ENCODE data around the gene FCHSD1.

FCHSD1 gene

DNA sequence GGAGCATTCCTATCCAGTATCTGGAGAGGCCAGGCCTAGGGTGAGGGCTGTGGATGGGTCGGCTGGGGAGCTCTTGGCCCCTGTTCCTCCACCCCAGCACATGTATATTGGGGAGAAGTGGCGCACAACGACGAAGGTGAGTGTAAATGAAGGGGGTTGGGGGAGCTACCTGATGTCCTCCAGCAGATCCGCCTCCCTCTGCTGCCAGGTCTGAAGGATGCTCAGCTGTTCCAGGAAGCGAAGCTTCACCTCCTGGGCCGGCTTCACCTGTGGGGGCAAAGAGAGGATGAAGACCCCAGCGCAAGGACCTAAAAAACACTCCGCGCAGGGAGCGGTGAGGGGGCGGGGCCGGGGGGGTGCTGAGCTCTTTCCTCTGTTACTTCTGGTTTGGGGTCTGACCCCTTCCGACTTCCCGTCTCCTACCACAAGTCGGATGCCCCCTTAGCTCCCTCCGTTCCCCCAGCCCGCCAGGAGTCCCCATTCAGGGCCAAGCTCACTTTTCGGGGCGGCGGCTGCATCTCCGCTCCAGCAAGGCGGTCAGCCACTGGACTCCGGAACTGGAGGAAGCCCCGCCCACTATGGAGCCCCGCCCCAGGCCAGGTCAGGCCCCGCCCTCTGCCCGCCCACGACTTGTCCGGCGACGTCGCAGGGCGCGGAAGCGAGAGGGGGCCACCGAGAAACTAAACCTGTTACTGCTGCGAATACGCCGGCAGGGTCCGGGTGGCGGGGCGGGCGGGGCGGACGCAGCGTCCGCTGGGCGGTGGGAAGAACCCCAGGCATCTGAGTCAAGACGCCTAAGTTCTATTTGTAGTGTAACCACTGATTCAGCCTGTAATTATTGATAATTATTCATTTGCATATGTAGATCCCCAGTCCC, at the start of gene FCHSD1:
Gene FCHSD1, minus strand, starts transcription at position 568 of the 877 bp plus-strand sequence. Its CDS starts 50 bp downstream, at position 518.
- H3K9me3 Mint-ChIP-seq: no peaks in the 10 kb centered on the region
- peak; percentile 88 for ATAC-seq
- peaks cover 4% of the 10 kb centered on the region for H3K36me3 Mint-ChIP-seq (ENCODE audit: low read depth)
- no peaks in the 10 kb centered on the region for H3K27me3 Mint-ChIP-seq
- peak within 1 kb of the TSS; percentile 92 for H3K4me3 Mint-ChIP-seq
- peaks cover 18% of the 10 kb centered on the region for H3K4me1 Mint-ChIP-seq
- peak within 1 kb of the TSS; percentile 88 for H3K27ac Mint-ChIP-seq
- DNase-seq: peak; percentile 88

DNA sequence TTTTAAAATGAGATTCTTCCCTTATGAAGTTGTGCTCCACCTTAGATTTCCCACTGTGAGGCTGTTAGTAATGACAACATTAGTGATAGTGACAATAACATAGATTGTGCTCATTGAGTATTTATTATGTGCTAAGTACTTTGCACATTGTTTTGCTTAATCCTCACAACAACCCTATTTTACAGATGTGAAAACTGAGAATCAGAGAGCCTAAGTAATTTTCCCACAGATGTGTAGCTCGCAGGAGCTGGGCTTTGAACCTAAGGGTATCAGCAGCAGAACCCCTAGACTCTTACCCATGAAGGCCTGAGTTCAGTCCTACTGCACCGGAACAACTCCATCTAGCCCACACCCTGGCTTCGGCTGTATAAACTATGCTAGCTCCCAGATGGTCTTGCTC, 46.4 kb upstream of the FCHSD1 start:
- no peak overlapping the region for H3K4me3 Mint-ChIP-seq
- H3K9me3 Mint-ChIP-seq: no peaks in the 10 kb centered on the region
- H3K27ac Mint-ChIP-seq: no peak overlapping the region
- DNase-seq (no peak), ATAC-seq (no peak)
- peaks cover 34% of the 10 kb centered on the region for H3K4me1 Mint-ChIP-seq
- H3K36me3 Mint-ChIP-seq (ENCODE audit: low read depth): no peaks in the 10 kb centered on the region
- peaks cover 33% of the 10 kb centered on the region for H3K27me3 Mint-ChIP-seq

DNA sequence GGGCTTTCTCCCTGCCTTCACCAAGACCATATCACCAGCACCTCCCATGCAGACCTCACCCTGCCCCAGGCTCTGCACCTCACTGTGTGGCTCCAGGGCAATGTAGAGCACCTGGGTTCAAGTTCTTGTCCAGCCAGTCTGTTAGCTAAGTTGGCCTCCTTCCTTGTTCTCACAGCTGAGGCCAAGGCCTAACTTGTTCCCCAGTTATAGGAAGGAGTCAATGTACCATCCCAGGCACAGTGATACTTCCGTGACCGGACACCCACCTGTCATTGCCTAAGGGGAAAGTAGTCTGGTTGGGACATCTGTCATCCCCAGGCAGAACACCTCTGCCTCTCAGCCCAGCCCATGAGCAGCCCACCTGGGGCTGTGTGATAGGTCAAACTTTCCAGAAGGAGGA, 45.2 kb upstream of the FCHSD1 start:
- no peak for DNase-seq

DNA sequence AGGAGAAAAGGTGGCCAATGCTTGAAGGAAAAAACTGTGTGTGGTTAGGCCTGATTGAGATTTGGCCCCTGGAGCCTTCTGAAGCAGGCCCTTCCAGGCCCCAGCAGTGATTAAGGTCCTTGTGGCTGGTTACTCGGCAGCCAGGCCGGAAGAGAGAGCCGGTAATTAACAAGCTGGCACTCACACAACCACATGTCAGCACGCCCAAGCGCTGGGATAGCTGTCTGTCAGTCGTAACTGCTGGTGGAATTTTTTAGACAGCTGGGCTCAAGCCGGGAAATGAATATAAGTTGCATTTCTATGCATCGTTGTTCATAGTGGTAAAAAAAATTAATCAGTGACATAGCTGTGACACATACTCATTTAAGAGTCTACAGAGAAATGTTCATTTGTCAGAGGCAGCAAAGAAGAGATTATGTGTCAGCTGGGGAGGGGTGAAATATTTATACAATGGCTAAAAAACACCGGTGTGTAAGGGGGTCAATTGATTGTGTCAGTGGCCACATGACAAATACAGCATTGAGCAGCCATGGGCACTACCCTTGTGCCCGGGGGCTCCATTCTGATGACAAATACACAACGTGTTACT, 44.5 kb upstream of the FCHSD1 start:
- no peak overlapping the region for H3K4me3 Mint-ChIP-seq
- H3K27ac Mint-ChIP-seq: no peak overlapping the region
- H3K36me3 Mint-ChIP-seq (ENCODE audit: low read depth): no peaks in the 10 kb centered on the region
- H3K4me1 Mint-ChIP-seq: peaks cover 25% of the 10 kb centered on the region
- H3K9me3 Mint-ChIP-seq: no peaks in the 10 kb centered on the region
- ATAC-seq (no peak), DNase-seq (no peak)
- peaks cover 21% of the 10 kb centered on the region for H3K27me3 Mint-ChIP-seq

More for the DNA sequence above, 45.2 kb upstream of the FCHSD1 start:
- Mint-ChIP-seq H3K4me3 (no peak overlapping the region), H3K27me3 (peaks cover 27% of the 10 kb centered on the region), H3K9me3 (no peaks in the 10 kb centered on the region), H3K36me3 (ENCODE audit: low read depth) (no peaks in the 10 kb centered on the region), H3K4me1 (peaks cover 32% of the 10 kb centered on the region), H3K27ac (no peak overlapping the region)
- ATAC-seq: no peak

DNA sequence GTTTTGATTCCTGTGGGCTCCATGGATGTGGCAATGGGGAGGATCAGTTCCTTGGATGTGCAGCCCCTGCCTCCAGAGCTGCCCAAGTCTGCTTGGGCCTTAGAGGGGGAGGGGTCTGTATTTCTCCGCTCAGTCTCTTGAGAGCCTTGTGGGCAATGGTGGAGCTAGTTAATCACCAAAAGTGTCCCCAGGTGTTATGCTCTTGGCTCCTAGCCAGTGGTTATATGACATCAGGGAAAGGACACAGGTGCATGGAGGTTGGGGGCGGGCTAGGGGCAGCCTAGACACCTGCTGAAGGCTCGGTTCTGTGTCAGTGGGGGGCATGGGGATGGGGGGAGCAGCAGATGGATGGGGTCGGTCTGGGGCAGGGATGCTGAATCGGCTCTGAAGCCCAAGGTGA, 43.3 kb upstream of the FCHSD1 start:
- H3K9me3 Mint-ChIP-seq: no peaks in the 10 kb centered on the region
- no peak overlapping the region for H3K27ac Mint-ChIP-seq
- H3K4me1 Mint-ChIP-seq: peaks cover 25% of the 10 kb centered on the region
- H3K36me3 Mint-ChIP-seq (ENCODE audit: low read depth): no peaks in the 10 kb centered on the region
- H3K4me3 Mint-ChIP-seq: no peak overlapping the region
- DNase-seq (no peak), ATAC-seq (no peak)
- H3K27me3 Mint-ChIP-seq: peaks cover 9% of the 10 kb centered on the region

DNA sequence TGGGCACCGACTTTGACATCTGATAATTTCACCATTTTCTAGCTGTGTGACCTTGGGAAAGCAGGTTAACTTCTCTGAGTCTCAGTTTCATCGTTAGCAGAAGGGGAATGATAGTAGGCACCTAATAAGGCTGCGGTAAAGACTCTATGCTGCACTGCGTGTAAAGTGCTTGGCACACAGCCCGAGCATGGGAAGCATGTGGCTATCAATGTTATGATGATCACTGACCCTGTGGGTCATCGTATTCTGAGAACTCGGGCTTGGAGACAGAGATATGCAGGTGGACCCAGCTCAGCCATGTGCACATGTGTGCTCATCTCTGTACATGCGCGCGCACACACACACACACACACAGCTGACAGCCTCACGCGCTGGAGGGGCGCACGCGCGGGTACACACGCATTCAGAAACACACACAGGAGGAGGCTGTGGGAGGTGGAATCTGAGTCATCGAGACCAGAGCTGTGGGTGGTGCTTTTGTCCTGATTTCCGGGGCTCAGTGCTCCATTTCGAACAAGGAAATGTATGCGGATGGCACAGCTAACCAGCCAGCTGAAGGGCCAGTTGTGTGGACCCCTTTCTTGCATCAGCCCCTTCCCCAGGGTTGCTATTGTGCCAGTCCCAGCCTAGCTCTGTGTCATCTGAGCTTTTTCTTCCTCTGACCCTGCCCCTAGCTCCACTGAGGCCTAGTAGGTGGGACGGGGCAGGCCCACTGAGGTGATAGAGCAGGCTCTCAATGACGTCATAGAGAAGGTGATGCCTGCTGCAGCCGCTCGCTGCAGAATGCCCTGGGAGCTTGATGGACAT, 41.9 kb upstream of the FCHSD1 start:
- peak overlapping the region; percentile 68 for H3K27ac Mint-ChIP-seq
- peaks cover 9% of the 10 kb centered on the region for H3K27me3 Mint-ChIP-seq
- DNase-seq (peak; percentile 71), ATAC-seq (peak; percentile 73)
- H3K4me3 Mint-ChIP-seq: peak overlapping the region; percentile 46
- H3K4me1 Mint-ChIP-seq: peaks cover 25% of the 10 kb centered on the region
- no peaks in the 10 kb centered on the region for H3K9me3 Mint-ChIP-seq
- no peaks in the 10 kb centered on the region for H3K36me3 Mint-ChIP-seq (ENCODE audit: low read depth)

DNA sequence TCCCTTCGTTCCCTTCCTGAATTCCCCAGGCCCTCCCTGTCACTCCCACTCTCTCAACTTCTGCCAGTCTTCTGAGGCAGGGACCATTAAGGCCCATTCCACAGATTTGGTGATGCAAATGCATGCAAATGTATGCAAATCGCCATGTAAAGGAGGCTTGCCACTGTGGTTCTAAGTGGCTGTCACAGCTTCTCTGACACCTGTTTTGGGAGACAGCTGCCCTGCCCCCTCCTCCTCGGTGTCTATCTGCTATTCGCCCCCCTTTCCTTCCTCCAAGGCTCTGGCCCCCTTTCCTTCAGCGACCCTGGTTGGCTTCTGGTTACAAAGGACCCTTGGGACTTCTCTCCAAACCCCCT, 41.3 kb upstream of the FCHSD1 start:
- Mint-ChIP-seq H3K4me3 (peak overlapping the region; percentile 55), H3K4me1 (peaks cover 25% of the 10 kb centered on the region), H3K9me3 (no peaks in the 10 kb centered on the region), H3K36me3 (ENCODE audit: low read depth) (no peaks in the 10 kb centered on the region), H3K27me3 (peaks cover 9% of the 10 kb centered on the region), H3K27ac (peak overlapping the region; percentile 25)
- ATAC-seq (no peak), DNase-seq (peak; percentile 13)

DNA sequence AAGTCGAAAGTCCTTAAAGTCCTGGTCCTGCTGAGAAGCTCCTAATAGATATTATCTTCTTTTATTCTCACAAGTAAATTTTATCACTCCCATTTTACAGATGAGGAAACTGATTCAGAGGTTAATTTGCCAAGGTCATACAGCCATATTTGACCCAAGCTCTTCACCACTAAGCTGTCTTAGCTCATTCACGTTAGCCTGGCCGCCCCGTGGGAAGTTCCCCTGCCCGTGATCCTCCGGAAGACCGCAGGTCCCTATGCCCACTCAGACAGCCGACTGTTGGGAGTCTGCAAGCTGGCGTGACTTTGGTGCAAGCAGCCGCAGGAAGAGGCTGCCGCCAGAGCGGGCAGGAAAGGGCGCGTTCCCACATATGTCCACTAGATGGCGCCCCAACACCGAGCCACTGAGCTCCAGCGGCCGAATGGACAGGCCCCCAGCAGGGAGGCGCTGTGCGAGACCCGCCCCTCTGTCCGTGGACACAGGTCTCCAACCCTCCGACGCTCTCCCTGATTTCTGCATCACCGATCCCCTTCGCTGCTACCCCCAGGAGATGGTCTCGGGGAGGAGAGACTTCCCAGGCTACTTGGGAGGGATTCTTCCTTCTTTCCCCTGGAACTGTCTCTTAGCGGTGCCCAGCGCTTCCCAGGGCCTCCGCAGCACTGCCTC, 40.8 kb upstream of the FCHSD1 start:
- DNase-seq (peak; percentile 91), ATAC-seq (peak; percentile 71)
- peak overlapping the region; percentile 55 for H3K4me3 Mint-ChIP-seq
- no peaks in the 10 kb centered on the region for H3K9me3 Mint-ChIP-seq
- H3K27me3 Mint-ChIP-seq: peaks cover 6% of the 10 kb centered on the region
- peaks cover 25% of the 10 kb centered on the region for H3K4me1 Mint-ChIP-seq
- no peaks in the 10 kb centered on the region for H3K36me3 Mint-ChIP-seq (ENCODE audit: low read depth)
- peak overlapping the region; percentile 25 for H3K27ac Mint-ChIP-seq

DNA sequence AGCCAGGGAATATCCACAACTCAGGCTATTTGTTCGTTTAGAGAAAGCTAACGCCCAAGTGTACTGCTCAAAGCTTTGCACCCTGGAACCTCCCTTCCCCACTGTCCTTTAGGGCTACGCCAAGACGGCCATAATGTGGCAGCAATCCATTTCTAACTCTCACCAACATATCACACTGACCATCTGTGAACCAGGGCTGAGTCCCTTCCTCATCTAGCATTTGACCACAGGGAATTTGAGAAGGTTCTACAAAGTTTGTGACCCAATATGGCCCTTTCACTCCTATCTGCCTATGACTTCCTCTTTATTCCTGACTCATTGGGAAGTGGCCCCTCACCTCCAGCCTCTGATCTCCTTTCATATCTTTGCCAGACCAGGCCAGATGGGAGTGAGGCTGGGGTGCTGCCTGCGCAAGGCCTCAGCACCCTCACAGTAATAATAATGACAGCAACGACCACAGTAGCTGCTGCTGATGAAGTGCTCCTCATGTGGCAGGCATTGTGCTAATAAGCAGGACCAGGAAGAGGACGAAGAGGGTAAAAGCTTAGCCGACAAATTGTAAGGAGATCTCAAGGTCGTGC, 40.2 kb upstream of the FCHSD1 start:
- no peaks in the 10 kb centered on the region for H3K36me3 Mint-ChIP-seq (ENCODE audit: low read depth)
- no peak overlapping the region for H3K4me3 Mint-ChIP-seq
- no peaks in the 10 kb centered on the region for H3K9me3 Mint-ChIP-seq
- peaks cover 25% of the 10 kb centered on the region for H3K4me1 Mint-ChIP-seq
- DNase-seq (no peak), ATAC-seq (no peak)
- H3K27ac Mint-ChIP-seq: no peak overlapping the region
- H3K27me3 Mint-ChIP-seq: peaks cover 3% of the 10 kb centered on the region

DNA sequence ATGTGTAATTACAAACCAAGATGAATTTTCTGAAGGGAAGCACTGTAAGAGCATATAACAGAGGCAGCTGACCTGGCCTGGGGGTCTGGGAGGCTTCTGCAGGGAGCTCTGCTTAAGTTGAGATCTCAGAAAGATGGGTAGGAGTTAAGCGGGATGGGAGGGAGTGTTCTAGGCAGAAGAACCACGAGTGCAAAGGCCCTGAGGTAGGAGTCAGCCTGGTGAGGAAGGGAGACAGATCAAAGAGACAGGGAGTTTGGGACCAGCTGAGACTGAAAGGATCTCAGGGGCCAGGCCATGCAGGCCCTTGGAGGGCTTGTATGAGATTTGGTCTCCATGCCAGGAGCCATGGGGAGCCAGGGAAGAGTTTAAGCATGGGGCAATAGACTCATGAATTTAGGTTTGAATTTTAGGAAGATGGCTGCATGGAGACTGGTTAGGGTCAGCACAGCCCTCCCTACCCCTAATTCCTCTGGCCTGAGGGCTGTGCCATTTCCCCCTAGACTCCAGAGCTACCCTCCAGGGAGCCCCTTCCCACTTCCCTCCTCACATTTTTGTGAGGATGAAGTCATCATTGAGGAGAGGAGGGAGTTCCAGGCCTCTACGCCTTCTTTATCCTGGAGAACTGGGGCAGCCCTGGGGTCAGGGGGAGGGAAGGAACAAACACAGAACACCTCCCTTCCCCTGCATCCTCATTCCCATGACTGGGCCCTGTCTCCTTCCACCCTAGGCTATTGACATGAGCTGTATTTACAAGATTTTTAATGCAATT, 35.6 kb upstream of the FCHSD1 start:
- no peaks in the 10 kb centered on the region for H3K9me3 Mint-ChIP-seq
- H3K36me3 Mint-ChIP-seq (ENCODE audit: low read depth): no peaks in the 10 kb centered on the region
- H3K27me3 Mint-ChIP-seq: no peaks in the 10 kb centered on the region
- DNase-seq: no peak
- H3K4me1 Mint-ChIP-seq: peaks cover 17% of the 10 kb centered on the region
- ATAC-seq: no peak
- no peak overlapping the region for H3K4me3 Mint-ChIP-seq
- no peak overlapping the region for H3K27ac Mint-ChIP-seq

DNA sequence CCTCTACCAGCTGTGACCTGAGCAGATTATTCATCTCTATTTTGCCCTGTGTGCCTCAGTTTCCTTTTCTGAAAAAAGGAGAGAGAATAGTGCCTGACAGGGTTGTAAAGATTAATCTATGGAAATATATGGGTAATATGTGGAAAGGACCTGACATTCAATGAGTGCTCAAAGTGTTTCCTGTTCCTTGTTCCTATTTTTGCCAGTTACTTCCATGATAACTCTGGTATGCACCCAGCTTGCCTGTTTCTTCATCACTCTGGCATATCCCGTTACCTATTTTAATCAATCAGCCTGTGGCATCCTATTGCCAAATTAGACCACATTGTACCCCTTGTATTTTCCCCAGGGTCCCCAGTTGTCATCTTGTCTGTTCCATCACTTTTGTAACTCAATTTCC, 34.4 kb upstream of the FCHSD1 start:
- DNase-seq (no peak), ATAC-seq (no peak)
- Mint-ChIP-seq H3K9me3 (no peaks in the 10 kb centered on the region), H3K4me3 (no peak overlapping the region), H3K36me3 (ENCODE audit: low read depth) (no peaks in the 10 kb centered on the region), H3K27me3 (no peaks in the 10 kb centered on the region), H3K27ac (no peak overlapping the region), H3K4me1 (peaks cover 27% of the 10 kb centered on the region)

DNA sequence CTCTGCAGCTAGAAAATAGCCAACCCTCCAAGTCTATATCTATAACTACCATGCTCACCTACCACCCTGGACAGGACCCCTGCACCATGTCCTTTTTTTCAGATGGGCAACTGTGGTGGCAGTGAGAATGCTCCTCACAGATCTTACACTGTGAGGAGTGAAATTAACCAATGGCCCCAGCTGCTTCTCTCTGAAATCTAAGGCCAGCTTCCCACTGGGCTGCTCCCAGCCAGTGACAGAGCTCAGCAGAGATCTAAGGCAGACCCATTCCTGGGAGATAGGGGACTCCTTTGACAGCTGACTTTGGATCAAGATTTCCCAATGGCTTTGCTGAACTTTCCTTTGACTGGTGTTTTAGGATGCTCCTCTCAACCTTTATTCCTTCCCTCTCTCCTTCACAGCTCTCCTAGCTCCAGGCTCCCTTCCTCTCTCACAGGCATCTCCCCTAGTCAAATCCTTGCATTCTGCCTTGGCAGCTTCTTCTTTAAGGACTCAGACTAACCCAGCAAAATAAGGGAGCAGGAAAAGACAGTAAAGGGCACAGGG, 32.5 kb upstream of the FCHSD1 start:
- Mint-ChIP-seq H3K27ac (no peak overlapping the region), H3K4me3 (no peak overlapping the region), H3K9me3 (no peaks in the 10 kb centered on the region), H3K4me1 (peaks cover 28% of the 10 kb centered on the region), H3K36me3 (ENCODE audit: low read depth) (no peaks in the 10 kb centered on the region), H3K27me3 (no peaks in the 10 kb centered on the region)
- ATAC-seq (no peak), DNase-seq (no peak)
